Inflammatory macrophage treated with lipopolysaccharide for 1 hour (primary cell): Measurements from ENCODE around the gene TIGD6.
"Not testable (repeated sequence)": the region's sequence is repeated elsewhere in the genome, so short reads cannot be mapped to it uniquely, and the experiment has no call there.

ENCODE experiments used
- DNase-seq, 2 donors: peaks; one replicate each; pipeline ENCODE4 v3.0.0-alpha.2; 2020 to 2022

Gene TIGD6

DNA sequence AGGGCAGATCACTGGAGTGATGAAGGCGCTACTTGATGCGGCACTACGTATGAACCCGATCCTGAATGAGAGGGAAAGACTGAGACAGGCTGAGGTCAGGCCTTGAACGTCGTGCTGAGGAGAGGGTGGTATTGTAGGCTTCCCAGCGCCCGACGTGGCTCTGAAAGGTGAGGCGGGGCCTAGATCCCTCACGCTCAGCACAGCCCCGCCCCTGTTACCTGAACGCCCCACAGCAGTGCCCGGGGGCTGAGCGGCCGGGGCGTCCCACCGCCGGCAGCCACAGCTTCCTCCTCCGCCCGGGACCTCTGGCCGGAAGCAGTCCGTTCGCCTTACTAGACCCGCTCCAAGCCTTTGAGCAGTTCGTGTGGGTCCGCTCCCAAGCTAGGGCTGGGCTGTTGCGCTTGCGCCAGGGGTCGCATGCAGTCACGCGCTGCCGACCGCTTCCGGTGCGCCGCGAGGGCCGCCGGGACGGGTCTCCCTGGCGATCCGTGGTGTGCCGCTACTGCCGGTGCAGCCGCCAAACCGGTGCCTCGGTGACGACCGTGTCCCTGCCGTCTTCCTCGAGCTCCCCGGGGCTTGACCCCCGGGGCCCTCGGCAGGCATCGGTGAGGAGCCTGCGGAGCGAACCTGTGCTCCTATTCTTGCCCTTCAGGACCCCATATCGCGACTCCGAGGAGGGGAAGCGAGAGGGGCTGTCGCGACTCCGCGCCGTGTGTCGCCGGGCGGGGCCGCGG lies at the start of gene TIGD6, which contains the start of gene HMGXB3:
Gene TIGD6, minus strand, starts transcription at position 399 of the 734 bp plus-strand sequence. CDS start 4,306 bp downstream, outside the sequence.
Gene HMGXB3, plus strand, starts transcription at position 484 of the 734 bp plus-strand sequence. CDS start 4,114 bp downstream, outside the sequence.
- DNase-seq, result peak; percentile 81 to 88

DNA sequence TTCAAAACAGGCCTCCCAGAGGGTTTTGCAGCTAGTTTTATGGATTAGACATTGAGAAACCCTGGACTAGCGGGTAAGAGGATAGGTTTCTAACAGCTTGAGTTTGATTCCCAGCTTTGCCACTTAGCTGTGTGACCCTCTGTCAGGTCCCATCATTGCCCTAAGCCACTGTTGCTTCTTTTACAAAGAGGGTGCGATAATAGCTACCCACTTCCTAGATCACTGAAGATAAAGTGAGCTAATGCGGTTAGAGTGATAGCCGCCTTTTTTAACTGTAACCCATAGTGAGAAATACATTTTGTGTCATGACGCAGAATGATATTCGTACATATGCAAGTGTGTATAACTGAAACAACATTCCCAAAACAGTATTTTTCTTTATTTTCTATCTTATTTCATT lies 45.6 kb upstream of the TIGD6 start:
- DNase-seq, result no peak

DNA sequence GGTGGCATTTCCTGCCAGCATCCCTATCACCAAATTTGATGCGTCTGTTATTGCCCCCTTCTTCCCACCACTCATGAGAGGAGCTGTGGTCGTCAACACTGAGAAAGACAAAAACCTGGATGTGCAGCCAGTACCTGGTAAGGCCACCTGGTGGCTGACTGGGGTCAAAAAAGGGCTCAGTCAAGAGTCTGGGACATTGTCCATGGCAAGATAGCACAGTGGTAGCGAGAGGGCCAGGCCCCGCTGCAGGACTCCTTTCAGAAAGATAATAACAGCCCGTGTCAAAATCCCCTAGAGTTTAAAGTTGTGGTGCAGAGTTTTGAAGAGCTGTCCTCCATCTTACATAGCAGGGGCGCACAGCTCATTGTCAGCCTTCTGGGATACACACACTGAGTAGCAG lies 45.1 kb upstream of the TIGD6 start:
- no peak for DNase-seq

DNA sequence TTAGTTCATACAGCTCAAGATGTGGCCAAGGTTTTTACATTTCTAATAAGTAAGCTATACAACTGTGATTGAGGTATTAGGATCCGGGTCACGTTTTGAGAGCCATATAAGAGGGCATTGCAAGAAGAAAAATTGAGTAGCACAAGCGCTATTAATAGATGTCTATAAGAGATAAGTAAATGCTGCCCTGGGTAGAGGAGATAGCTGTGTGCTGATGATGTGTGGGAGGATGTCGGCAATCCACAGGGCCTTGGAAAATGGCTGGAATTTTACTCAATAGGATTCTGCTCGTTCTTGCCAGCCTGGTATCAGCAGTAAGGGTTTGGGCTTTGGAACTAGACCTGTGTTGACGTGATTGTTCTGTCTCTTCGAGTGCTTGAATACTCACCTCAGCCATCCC lies 44.3 kb upstream of the TIGD6 start:
- no peak for DNase-seq

DNA sequence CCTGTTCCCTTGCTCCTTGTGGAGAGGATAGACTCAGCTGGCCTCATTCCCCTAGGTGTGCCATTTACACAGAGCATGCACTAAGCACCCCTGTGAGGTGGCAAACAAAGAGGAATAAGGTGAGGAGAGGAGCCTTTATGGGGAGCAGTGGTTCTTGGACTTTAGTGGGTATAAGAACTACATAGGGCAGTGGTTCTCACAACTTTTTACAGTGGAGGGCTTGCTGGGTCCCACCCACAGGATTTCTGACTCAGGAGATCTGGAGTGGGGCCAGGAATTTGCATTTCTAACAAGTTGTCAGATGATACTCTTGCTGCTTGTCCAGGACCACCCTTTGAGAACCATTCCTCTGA lies 43.9 kb upstream of the TIGD6 start:
- no peak for DNase-seq

DNA sequence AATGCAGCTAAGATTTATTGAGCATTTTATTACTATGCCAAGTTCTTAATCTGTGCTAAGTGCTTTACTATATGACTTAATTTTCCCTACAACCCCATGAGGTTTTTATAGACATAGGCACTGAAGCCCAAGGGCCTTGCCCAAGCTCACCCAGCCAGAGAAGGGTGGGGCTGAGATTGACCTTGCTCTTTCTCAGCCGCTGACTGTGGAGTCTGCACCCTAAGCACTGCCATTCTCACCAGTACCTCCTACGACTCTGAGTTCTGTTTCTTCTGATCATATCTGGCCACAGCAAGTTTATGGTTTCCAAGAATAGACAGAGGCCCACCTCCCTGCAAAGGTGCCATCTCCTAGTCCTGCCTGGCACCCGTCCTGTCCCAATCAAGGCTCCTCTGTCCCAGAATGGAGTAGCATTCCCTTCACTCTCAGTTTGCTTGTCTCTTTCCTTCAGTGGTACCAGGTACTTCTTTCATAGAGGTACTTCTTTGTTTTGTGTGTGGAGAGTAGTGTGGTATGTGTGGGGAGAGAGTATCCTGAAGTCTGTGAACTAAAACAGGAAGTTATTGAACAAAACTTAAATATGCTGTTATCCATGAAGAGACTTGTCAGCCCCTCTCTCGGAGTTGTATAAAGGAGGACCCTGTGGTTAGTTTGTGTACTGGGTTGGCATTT lies 43.3 kb upstream of the TIGD6 start:
- DNase-seq, result no peak

DNA sequence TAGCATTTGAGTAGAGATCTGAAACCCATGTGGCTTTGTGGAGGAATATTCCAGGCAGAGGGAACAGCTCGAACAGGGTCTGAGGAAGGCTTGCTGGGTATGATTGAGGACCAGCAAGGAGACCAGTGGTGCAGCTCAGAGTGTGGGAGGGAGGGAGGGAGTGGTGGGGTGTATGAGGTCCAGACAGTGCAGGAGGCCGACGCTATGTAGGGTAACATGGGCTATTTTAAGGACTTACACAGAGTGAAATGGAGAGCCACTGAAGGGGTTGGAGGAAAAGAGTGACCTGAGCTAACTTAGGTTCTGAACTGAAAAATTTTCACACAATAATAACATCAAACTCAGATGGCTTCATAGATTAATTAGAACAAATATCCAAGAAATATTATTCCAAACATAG lies 42.0 kb upstream of the TIGD6 start:
- DNase-seq, result no peak

DNA sequence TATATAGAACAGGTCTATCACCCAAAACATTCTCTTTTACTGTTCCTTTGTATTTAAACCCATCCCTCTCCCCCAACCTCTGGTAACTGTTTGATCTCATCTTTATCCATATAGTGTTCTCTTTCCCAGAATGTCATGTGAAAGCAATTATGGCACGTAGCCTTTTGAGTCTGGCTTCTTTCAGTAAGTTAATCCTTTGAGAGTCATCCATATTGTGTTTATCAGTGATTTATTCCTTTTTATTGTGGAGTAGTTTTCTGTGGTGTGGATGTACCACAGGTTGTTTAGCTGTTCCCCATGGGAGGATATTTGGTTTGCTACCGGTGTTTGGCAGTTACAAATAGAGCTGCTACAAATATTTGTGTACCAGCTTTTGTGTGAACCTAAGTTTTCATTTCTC lies 38.1 kb upstream of the TIGD6 start:
- DNase-seq, result no peak

DNA sequence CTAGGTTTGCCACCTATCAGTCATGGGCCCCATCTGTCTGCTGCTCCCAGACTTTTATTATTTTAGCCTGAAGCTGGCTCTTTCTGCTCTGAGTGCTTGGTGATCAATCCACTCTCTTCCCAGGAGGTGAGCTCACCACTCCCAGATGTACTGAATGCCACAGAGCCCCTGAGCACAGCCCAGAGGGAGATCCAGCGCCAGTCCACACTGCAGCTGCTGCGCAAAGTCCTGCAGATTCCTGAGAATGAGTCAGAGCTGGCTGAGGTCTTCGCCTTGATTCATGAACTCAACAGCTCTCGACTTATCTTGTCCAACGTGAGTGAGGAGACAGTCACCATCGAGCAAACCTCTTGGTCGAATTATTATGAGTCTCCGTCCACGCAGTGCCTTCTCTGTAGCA lies 36.1 kb upstream of the TIGD6 start:
- DNase-seq, result no peak

DNA sequence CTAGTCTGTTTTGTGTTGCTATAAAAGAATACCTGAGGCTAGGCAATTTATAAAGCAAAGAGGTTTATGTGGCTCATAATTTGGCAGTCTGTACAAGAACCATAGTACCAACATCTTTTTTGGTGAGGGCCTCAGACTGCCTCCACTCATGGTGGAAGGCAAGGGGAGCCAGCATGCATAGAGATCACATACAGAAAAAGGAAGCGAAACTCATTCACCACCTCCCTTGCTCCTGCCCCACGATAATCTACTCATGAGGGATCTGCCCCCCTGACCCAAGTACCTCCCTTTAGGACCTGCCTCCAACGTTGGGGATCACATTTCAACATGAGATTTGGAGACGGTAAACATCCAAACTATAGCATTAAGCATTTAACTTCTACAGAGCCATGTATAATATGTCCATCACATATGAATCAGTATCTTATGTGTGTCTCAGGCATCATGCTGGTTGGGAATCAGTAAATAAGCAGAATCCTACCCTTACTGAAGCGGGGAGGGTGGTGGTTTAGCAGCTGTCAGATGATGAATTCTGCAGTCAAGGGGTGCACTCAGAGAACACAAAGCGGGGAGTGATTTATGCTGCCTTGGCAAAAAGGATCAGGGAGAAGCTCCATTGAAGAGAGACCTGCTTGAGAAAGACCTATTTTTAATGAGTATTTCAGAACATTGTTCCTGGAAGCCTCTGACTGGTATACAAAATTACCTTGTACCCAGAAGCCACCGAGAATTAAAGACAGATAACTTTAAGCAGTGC lies 34.9 kb upstream of the TIGD6 start:
- DNase-seq, result peak in 1 of 2 donors; percentile 15

DNA sequence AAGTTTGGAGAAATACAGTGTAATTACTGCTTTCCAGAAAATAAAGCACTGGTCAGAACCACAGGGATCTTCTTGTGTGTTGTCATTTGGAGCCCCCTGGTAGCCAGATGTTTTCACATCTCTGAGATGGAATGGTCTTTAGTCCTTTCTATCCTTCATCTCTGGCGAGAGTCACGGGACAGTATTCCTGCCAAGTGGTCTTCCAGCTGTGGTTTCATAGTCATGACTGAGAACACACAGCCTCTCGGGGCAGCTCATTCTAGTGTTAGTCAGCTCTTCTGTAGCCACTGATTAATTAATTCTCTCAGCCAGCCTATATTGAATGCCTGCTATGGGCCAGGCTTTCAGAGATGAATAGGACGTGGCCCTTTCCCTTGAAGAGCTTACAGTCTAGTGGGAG lies 34.2 kb upstream of the TIGD6 start:
- no peak for DNase-seq

DNA sequence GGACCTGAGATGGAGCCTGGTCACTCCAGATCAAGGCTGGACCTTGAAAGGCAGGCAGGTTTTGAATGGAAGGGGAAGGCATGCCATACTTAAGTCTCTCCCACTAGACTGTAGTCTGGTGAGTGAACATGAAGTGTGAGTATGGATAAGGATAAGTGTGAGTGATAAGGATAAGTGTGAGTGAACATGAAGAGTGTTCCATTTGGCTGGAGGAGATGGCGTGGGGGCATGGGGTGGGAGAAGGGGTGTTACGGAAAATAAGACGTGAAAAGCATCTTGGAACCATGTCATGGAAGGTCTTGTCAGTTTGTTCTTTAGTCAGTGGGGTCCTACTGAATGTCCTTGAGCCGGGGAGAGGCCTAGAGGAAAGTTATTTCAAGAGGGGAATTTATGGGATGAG lies 32.9 kb upstream of the TIGD6 start:
- DNase-seq, result no peak

DNA sequence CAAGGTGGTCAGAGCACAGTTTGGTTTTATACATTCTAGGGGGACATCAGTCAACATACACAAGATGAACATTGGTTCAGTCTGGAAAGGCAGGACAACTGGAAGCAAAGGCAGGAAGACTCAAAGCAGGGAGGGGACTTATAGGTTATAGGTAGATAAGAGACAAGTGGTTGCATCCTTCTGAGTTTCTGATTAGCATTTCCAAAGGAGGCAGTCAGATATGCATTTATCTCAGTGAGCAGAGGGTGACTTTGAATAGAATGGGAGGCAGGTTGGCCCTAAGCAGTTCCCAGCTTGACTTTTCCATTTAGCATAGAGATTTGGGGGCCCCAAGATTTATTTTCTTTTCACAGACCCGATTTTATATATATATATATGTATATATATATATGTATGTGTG lies 27.6 kb upstream of the TIGD6 start:
- not testable (repeated sequence) for DNase-seq

DNA sequence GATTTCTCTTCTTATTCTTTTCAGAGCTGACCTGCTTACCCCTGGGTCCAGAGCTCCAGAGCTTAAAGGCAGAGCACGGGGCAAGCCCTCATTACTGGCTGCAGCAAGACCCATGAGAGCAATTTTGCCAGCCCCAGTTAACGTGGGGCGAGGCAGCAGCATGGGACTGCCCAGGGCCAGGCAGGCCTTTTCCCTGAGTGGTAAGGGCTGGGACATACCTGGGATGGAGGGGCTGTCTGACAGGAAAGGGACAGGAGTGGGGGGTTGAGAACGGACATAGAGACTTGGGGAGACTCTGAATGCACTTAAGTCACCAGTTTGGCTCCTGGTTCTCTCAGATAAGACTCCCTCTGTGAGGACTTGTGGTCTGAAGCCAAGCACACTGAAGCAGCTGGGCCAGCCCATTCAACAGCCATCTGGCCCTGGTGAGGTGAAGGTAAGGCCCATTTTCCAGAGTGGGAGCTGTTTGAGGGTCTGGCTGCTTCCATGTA lies 26.3 kb upstream of the TIGD6 start:
- no peak for DNase-seq

DNA sequence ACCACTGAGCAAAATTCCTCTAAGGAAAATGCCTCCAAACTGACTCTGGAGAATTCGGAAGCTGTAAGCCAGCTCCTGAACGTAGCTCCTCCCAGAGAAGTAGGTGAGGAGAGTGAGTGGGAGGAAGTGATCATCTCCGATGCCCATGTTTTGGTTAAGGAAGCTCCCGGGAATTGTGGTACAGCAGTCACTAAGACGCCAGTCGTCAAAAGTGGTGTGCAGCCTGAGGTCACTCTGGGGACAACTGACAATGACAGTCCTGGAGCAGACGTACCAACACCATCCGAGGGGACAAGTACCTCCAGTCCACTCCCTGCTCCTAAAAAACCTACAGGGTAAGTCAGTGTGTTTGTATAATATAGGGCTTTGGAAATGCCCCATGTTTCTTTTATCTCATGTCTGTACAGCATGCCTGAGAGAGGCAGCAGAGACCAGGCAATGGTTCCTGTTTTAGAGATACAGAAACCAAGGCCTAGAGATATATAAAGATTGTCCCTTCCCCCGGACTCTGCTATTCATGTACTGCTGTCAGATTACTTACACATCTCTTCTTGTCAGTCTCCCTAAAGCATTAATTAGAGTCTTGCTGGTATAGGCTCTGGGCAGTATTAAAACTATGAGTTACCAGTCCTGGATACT lies 24.0 kb upstream of the TIGD6 start:
- no peak for DNase-seq

DNA sequence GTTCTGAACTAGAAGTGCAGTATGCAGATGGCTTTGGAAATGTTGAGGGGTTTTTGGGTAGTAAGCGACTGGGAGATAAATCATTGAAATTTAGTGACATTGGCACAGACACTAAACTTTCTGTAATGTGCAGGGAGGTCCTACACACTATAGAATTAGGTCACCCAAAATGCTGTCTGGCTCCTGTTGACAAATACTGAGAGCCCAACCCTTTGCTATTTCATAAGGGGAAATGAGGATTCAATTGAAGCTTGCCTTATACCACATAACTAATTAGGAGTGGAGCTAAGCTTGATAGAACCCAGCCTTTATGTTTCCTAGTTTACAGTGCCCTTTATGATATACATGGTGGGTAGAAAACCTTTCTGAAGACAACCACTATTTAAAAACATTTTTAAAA lies 22.7 kb upstream of the TIGD6 start:
- DNase-seq, result no peak

DNA sequence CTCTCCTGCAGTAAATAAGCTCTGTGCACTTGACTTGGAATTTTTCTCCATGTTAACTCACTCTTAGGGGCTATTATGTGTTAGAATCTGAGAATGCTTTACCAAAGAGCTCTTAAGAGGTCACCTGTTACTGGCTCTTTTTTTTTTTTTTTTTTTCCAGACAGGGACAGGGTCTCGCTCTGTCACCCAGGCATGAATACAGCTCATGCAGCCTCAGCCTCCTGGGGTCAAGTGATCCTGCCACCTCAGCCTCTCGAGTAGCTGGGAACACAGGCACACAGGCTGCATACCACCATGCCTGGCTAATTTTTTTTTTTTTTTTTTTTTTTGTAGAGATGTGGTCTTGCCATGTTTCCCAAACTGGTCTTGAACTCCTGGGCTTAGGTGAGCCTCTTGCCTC lies 22.2 kb upstream of the TIGD6 start:
- DNase-seq, result no peak

DNA sequence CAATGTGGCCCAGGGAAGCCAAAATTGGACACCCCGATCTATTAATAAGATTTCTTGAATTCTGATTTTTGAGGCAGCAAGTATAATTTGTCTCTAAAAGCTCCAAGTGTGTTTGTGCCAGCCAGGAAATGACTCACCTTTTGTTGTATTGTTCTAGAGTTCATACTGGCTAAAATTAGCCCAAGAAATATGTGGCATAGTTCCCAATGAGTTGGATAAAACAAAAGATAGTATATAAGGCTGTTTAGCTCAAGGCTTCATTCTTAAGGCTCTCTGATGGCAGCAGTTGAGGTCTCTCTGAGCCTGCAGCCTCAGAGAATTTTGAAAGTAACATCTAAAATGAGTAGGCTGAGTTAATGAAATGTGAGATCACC lies 21.7 kb upstream of the TIGD6 start:
- no peak for DNase-seq

DNA sequence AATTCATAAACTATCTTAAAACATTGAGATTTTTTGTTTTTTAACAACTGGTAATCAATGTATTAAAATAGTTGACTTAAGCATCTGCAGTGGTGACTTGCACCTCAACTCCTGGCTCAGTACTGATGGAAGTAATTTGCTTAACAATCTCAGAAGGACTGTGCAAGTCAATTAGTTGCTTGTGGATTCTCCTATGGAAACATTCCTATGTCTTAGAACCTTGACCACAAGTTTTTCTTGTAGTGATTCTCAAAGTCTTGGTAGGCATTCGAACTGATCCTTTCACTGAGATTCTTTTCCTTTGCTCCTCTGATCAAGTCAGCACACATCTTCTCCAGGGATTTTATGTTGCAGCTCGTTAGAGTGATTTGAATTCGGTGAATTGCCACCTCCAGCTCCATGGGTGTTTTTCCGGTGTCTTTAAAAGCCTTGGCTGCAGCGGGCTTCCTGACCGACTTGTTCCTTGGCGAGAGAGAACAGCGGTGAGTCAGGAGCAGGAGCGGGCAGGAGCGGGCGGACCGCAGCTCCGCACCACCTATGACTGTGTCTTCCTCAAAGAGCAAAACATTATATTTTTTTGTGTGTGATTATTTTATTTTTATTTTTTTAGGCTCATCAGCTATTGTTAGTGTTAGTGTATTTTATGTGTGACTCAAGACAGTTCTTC lies 21.2 kb upstream of the TIGD6 start:
- no peak for DNase-seq

DNA sequence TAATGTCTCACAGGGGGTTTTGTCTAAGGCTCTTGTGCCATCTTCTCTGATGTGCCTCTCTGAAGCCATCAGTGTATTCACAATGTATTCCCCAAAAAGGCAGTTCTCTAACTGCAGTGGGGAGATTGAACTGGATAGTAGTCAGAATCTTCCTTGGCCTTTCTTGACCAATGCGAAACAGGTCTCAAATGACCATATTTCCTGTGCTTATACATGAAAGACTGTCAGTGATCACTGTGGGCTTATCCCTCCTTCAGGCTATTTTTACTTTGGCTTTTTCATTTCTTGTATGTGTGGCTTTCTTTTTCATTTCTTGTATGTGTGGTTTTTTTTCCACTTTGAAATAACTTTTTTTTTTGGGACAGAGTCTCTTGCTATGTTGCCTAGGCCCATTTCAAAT lies 19.8 kb upstream of the TIGD6 start:
- DNase-seq, result no peak

DNA sequence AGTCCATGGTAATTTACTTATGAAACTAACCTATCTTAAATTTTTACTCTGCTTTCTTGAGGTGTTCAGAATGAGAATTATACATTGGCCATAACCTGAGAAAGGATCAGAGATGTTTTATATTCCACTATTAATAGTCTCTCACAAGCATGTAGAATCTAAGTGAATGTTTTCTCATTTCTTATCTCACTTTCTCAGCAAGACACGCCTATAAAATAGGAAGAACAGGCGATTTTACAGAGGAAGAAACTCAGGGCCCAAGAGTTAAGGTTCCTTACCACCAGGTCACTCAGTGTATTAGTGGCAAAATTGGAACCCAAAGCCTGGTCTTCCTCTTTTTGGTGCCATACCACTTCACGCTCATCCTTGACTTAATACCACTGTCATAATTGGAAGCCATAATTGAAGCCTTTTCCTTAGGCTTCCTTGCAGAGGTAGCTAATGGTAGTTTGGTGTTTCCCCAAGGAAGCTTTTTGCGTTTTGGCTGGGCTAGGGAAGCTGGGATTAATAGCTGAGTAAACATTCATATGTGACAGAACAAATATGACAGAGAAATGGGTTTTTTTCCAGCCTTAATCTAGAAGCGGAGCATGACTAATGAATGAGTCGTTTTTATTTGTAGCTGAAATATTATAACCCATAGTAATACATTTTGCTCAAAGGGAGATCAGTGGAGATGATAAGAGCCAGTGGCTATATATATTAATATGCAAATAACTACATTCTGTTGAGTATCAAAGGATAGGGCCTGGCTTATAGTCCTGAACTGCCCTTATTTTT lies 17.0 kb upstream of the TIGD6 start:
- DNase-seq, result no peak

DNA sequence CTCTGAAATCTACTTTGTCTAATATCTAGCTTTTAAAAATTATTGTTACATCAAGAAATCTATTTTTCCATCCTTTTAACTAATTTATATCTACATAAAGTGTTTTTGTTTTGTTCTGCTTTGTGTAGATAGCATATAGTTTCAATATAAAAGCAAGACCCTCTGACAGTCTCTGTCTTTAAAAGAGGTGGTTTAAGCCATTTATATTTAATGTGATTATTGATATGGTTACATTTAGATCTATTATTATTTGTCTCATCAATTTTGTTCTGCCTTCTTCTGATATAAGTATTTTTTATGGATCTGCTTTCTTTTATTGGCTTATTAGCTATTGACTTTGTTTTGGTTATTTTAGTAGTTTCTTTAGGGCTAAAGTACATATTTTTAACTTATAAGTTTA lies 16.1 kb upstream of the TIGD6 start:
- DNase-seq, result no peak
